GM10847 (cell line): ENCODE measurements around the gene RIMS1.

Experiments
- POLR2A ChIP-seq: IDR thresholded peaks from 2 replicates; pipeline ENCODE4 v1.6.1; 2011; ENCODE audit not compliant: insufficient read length; ENCODE audit errors: extremely low read depth

RIMS1 gene

GRCh38 chr6:72042088-72042487 is 155.7 kb downstream of the RIMS1 start:
- no peak for TF ChIP-seq POLR2A

GRCh38 chr6:72048080-72048479 is 161.7 kb downstream of the RIMS1 start:
- TF ChIP-seq POLR2A: no peak

- TF ChIP-seq POLR2A: no peak
These were observed 163.0 kb downstream of the RIMS1 start for GRCh38 chr6:72049376-72049775.

- no peak for TF ChIP-seq POLR2A
These were observed 174.9 kb downstream of the RIMS1 start for GRCh38 chr6:72061286-72061685.

GRCh38 chr6:72064399-72064975 is 178.1 kb downstream of the RIMS1 start:
- no peak for TF ChIP-seq POLR2A

- TF ChIP-seq POLR2A: no peak
These were observed 191.7 kb downstream of the RIMS1 start for GRCh38 chr6:72078096-72078495.

GRCh38 chr6:72080260-72080941 is 194.1 kb downstream of the RIMS1 start:
- no peak for TF ChIP-seq POLR2A

GRCh38 chr6:72081871-72082270 is 195.5 kb downstream of the RIMS1 start:
- TF ChIP-seq POLR2A: no peak

GRCh38 chr6:72083976-72084375 is 197.6 kb downstream of the RIMS1 start:
- TF ChIP-seq POLR2A: no peak

GRCh38 chr6:72084992-72085569 is 198.7 kb downstream of the RIMS1 start:
- TF ChIP-seq POLR2A: no peak

GRCh38 chr6:72094506-72094905 is 208.2 kb downstream of the RIMS1 start:
- TF ChIP-seq POLR2A: no peak

GRCh38 chr6:72102561-72102960 is 216.2 kb downstream of the RIMS1 start:
- TF ChIP-seq POLR2A: no peak

GRCh38 chr6:72111611-72112010 is 225.3 kb downstream of the RIMS1 start:
- no peak for TF ChIP-seq POLR2A

GRCh38 chr6:72130327-72130726 is 244.0 kb downstream of the RIMS1 start:
- TF ChIP-seq POLR2A: no peak

GRCh38 chr6:72132427-72132826 is 246.1 kb downstream of the RIMS1 start:
- no peak for TF ChIP-seq POLR2A

- TF ChIP-seq POLR2A: no peak
These were observed 246.5 kb downstream of the RIMS1 start for GRCh38 chr6:72132851-72133250.

GRCh38 chr6:72133324-72133723 is 247.0 kb downstream of the RIMS1 start:
- no peak for TF ChIP-seq POLR2A
